ENCODE data around the gene SEMA3D.

Gene SEMA3D

DNA sequence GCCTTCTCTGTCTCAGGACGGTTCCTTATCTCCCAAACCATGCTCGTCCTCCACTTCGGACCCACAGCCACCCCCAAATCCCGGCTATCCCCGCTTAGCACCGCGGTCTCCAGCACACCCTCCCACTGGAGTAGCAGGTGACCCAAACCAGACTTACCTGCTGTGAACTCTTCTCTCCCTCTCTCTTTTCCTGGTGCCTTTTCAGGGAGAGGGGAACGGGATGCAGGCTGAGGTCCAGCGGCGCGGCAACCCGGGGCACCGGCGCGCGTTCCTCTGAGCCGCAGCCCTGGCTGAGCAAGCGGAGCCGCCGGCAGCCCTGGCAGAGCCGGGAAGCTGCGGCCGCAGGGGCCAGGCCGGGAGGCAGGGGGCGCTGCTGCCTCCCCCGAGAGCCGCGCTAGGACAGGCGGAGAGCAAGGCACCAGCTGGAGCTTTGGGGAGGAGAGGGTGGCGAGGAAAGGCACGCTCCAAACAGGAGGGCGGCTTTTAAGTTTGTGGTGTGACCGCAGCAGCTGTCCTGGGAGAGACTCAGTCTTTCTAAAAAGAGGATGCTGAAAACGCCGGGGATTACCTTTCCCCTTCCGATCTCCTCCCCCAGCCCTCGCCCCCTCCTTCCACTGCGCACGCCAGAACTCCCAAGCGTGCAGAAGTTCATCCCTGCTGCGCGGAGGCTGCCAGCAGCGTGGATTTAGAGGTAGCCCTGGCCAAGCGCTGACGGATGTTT is at the start of gene SEMA3D:
SEMA3D (minus strand) TSS at position 536 of the 721 bp plus-strand sequence. CDS start 65,165 bp downstream, outside the sequence.
- peak; percentile 54 for DNase-seq

DNA sequence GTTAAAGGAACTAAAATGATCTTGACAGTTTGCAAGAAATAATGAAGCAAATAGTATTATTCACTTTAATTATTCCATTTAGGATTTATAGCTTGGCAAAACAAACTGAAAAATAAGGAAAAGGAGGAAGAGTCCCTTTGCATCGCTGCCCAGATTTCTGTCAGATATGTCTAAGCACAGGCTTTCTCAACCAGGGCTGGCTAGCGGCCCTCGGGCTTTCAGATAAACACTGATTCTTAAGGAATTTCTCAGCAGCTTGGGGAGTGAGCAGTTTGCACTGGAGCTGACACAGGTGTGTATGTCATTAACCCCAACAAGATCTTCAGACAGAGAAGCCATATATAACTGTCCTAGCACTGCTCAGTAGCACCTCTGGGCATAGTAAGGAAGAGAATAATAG is 47.9 kb upstream of the SEMA3D start:
- DNase-seq, result no peak

DNA sequence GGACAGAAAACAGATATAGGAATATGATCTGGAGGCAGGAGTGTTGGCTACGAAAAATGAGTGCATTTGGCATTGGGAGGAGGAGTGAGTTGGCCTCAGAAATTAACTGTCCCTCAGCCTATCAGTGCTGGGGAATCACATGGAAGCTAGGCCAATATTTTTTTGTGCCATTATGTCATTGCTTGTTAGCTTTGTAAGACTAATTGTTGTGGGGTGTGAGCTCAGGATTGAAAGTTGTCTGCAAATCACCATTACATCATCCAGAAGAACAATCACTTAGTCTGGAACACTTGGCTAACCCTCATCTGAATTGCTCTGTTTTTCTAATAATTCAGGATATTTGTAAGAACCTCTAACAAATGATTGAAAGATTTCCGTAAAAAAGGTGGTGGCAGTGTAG is 45.2 kb upstream of the SEMA3D start:
- no peak for DNase-seq

DNA sequence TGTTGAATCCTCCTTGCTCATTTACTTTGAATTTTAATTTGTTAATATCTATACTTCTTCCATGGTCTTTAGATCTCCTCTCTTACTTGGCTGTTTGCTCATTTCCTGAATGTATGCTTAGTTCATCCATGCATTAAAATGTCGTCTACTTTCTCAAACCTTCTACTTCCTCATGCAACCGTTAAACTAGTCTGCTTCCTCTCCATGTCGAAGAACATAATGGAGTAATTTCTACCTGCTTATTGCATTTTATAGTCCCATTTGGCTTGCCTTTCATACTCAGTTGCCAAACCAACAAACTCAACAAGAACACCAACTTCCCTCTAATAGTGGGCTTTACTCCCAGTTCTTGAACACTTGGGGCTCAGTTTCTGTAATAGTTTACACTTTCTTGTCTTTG is 43.8 kb upstream of the SEMA3D start:
- DNase-seq, result no peak

DNA sequence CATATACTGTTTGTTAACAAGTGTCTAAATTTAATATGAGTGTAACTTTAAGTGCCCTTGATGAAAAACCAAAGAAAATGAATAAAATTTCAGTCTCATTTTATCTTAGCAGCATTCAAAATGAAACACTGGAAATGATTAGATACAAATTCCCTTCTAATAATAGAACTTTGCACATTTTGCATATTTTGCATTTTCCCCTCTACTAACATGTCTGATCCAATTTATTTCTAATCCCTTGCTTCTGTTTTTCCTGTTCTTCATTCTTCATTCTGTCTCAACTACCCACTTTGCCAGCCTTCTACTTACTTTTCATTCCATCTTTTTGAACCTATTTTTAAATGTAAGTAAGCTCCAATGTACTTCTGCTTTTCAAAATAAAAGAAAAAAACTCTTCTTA is 42.7 kb upstream of the SEMA3D start:
- DNase-seq, result no peak

DNA sequence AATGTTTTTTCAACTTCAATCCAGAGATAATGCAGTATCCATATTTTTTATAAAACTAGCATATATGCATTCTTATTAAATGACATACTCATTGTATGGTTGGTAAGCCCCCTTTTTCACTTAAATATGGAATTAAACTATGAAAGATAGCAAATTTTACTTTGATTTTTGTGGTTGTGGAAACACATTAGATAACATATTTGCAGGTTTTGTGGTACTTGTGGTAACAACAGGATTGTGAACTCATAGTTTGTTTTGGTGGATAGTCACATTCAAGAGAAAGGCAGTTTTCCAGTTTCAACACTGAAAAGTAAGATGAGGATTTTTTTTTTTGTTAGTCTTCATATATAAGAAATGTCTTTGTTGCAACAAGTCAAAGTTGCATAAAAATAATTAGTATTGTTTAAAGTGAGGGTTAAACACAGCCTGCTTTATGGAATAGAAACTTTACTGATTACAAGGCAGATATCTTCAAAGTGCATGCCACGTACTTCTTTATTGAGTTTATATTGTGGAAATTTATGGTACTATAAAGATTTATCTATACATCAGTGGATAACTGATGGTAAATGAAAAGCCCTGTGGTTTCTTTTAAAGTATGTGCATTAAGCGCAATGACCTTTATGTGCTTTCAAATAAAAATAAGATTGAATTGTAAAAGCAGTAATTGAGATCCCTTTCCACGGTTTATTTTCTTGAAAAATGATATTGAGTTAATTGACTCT is 39.7 kb upstream of the SEMA3D start:
- no peak for DNase-seq

DNA sequence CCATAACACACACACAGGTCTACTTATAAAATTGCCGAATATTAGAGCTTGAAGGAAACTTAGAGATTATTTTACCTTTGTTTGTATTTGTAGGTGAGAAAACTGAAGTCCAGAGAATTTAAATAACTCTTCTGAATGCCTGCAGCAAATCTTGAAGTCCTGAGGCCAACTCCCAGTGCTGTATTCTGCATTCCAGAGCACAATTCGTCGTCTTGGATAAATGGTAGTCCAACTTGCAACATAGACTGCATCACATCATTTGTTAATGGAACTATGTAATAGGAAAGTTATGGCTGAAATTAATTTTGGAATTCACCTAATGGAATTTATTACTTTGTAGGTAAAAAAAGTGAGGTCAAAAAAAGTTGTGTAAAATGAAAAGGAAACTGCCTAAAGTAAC is 37.3 kb upstream of the SEMA3D start:
- no peak for DNase-seq

DNA sequence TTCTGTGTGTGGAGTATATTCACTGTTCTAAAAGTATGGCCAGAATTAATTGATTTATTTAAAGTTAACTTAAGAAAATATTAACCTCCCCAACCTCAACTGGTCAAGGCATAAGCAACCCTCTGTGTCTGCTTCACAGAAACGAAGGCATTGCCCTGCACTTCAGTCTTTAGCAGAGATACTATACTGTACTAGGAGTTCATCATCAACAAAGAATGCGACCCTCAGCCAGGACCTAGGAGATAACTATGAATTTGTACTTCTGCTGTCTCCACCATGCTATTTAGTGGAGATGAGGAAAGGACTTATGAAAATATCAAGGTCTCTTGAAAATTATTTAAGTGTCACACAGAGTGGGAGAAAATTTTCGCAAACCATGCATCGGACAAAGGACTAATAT is 35.7 kb upstream of the SEMA3D start:
- DNase-seq, result no peak

DNA sequence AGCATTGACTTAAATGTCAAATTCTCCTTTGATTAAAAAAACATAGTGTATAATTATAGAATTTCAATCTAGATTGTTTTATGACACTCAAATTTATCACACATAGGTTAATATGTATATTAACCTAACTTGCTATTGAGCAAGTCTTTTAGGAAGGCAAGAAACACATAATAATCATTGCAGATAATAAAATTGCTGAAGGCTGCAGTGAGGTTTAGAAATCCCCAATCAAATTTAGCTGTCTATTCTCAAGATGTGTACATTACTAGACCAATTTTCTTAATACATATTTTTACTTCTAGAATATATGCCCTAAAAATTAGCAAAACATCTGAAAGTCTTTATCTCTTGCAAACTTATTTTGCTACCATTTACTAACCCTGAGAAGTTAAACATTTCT is 34.9 kb upstream of the SEMA3D start:
- no peak for DNase-seq

DNA sequence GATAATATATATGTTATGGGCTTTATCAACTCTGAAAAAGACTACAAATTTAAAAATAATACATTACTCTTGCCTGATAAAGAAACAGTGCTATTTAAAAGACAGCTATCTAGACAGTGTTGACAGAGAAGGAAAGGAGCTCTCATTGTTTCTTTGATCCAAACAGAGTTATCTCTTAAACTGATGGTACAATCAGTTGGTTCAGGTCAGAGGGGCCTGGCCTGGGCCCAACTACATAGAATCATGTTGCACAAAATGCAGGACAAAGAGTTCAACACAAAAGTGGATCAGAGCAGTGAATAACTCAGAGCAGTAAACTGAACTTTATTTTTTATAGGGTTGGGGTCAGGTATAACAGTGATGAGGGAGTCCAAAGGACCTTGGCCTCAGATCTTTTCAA is 33.8 kb upstream of the SEMA3D start:
- no peak for DNase-seq

DNA sequence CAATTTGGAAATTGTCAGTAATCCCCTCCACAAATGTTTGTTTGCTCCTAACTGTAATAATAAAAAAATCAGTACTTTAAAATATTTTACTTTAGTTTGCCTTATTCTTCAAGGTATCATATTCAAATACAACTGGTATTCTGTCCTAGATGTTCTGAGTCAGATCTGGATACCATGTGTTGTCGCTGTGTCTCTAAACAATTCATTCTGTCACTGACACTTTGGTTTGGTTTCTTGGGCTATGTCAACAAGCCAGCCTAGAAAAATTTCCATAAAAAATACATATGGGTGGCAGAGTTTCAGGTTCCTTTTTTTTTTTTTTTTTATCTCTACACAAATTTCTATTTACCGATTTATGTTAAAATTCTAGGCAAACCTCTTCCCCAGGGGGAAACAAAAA is 33.2 kb upstream of the SEMA3D start:
- no peak for DNase-seq

DNA sequence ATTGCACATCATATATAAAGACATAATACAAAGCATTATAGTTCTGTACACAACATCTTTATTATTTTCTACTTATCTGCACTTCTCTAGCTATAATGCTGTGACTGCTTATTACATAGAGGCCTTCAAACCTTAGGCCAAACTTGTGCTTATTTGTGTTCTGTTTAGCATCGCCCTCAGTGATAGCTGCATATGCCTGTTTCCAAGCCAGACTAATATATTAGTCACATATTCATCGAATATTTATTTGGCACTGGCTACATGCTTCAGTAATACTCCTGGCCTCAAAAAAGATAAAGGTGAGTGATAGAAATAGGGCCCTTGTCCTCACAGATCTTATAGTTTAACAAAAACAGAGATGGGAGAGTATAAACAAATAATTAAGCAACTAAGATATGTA is 30.2 kb upstream of the SEMA3D start:
- no peak for DNase-seq

DNA sequence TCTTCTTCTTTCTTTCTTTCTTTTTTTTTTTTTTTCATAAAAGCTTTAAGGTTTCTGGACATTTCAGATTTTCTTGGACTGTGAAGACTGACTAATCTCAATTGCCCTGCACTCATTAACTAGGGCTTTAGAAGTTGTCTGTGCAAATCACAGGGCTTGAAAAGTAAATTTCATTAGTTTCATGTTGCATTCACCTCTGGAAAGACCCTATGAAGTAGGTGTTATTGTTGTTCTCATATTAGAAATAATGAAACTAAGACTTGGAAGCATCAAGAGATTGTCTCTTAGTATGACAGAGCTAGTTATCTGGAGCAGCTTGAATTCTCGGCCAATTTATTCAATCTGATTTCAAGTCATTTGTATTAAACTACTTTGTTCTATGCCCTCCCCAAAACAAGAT is 28.2 kb upstream of the SEMA3D start:
- DNase-seq, result no peak

DNA sequence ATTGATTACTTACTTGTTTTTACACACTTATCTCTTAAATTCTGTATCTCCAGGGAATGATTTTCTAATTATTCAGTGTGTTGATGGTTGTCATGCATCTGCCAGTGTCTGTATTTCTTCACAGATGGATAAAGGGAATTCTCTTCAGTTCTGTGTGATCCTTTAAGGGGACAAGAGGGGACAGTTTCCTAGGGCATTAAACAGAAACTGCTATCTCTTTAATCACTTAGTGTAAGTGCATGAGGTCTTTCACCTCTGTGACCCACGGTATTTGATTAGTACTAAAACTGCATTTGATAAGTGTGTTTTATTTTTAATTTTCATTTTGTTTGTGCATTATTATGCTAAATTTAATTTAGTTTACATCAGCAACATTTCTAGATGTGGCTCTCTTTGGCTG is 26.6 kb upstream of the SEMA3D start:
- no peak for DNase-seq

DNA sequence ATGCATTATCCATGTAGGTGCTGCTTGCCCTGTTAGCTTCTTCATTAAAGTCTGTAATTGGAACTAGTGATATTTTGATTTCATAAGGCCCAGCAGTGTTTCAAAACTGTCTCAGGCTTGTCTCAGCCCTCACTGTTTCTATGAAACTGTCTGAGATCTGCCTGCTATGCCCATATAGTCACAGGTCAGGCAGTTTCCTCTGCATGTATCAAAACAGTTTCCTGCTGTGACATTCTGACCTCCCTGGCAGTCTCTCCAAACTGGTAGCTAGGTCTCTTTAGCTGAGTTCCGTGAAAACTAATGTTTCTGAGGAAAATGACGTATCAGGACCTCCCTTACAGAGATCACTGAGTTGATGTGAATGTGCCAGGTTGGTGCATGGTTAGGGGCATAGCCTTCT is 18.9 kb upstream of the SEMA3D start:
- no peak for DNase-seq

DNA sequence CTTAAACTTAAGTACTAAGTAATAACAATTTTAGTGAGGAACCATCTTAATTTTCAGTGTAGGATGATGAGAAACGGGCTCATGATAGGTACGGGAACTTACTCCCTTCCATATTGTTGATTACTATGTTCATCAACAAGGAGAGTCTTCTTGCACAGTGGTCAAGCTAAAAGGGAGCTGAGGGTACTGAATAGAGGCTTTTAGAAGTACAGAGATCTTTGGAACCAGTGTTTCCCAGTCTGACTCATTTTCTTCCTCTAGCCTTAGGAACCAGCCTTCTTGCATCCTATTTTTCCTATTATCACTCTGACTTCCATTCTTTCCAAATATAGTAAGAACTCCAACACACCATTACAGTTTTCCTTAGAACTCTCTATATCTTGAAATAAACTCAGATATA is 17.6 kb upstream of the SEMA3D start:
- DNase-seq, result no peak

DNA sequence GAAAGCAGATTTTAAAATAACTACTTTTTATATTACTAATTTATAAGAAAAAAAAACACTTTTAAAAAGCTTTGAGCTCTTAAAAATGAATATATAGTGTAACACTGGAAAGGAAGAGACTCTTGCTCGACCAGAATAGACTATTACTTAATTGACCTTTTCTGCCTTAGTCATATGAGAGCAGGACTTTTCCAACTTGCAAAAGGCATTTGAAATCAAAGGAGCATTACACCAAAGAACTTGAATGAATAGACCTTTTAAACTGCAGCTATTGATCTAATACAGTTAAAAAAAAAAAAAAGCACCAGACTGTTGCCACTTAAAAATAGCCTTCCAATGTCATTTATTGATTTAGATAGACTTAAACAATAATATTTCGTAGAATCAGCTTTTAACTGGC is 17.2 kb upstream of the SEMA3D start:
- no peak for DNase-seq

DNA sequence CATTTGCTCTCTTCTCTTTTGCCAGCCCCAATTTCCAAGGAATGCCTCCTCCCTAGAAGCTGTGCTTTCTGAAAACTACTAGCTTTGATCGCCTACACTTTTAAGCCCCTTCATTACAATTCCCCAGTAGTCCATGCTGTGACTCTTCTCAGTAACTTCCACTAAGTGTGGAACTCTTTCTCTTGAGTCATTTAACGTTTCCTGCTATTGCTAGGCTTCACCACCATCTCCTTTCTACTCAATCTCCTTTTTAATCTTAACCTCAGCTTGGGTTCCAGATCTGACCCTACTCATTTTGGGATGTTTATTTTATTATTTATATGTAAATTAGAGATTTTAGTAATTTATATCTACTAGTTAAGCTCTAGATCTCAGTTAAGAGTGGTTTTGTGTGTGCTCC is 14.4 kb upstream of the SEMA3D start:
- no peak for DNase-seq

DNA sequence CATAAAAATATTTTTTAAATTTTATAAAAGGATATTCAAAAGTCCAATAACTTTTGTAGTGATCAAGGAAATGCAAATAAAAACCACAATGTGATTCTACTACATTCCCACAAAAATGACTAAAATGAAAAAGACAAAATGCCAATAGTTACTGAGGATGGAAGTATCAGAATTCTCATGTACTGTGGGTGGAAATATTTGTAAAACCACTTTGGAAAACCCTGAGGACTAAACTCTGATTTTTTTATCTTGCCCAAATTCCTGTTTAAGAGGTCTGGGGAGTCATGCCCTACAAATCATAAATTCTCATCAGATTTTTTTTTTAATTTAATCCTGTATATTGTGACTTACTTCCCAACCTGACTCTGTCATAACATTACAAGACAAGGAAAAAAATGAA is 9.8 kb upstream of the SEMA3D start:
- no peak for DNase-seq

DNA sequence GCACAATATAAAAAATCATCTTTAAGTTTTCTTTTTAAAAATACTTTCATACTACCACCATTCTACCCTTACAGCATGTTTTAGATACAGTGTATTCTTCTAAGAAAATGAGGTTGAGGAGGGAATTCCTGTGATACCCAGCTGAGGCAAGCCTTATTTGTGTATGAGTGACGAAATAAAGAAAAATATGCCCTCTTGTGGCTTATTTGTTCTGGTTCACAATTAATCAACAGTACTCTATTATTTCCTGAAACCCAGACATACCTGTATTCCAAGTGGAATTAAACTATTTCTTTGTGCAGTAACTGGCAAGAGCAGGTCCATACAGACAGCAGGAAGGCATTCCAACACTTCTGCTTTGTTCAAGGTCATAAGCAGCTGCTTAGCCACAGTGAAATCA is 4.5 kb upstream of the SEMA3D start:
- no peak for DNase-seq

DNA sequence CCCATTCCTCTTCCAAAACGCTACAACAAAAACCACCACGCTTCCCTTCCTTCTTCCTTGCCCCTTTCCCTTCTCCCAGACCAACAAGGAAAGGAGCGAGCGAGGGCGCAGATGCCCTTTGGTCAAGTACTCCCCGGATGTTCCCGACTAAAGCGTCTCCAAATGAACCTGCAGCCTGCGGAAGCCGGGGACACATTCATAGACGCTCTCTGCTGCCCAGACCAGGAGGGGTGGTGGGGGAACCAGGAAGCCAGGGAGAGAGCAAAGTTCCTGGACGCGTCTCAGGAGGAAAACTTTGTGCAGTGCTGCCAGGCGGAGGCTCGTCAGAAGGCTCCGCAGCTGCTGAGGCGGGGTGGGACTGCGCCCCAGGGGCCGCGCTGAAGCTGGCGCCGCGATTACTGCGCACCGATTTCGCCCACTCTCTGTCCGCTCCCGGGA is 754 bp downstream of the SEMA3D start:
- DNase-seq, result no peak

DNA sequence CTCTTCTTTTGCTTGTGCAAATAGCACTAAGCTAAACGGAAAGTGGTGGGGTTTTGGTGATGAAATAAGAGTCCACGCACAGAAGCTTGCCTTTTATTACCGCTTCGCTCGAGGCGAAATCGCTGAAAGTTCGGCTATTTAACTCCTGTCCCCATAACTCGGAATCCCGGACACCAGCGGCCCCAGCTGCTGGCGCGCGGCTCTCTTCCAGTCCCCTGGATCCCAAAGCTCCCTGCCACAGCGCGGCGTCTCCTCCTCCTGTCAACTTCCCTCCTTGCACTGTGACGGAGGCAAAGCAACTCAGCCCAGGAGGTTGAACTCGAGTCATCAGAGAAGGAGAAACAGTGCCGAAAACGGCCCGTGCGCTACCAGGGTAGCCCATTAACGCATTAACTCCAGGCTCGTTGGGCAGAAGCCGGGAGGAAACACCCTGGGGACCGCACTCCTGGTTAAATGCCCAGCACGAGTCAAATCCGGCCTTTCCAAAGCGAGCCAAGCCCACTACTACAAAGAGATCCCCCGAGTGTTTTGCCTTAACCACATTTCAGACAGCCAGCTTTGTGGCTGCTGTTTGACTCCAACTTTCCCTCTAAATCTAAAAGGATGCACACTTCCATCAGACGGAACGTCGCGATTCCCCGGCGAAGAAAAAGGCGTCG is 1.3 kb downstream of the SEMA3D start:
- DNase-seq, result no peak

DNA sequence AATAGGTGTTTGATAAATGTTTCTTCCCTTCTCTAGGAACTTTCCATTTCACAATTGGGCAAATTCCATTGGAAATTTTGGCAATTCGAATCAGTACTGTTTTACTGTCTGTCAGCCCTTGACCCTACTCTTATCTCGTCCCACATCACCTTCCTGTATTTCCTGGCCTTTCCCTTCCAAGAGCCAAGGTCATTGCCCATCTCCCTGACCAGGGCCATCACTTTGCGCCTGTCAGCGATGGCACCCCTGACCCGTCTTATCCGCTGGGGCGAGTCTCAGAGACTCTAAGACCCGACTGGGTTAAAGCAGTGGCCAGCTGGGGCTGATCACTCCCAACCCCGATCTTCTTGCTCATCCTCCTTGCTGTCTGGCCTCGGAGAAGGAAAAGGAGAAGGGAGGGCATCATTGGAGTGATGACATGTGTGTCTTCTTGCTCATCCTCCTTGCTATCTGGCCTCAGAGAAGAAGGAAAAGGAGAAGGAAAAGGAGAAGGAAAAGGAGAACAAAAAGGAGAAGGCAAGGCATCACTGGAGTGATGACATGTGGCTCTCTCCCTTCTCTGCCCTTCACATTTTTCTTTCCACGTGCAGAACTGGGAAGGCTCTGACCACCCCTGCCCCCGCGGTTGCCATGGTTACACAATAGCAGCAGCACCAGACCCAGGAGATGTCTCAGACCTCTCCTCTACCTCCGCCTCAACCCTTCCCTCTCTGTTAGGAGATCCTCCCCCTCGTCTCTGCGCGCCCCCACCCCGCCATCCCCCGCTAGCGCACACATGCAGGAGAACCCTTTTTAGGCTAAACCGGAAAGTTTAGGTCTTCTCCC is 2.0 kb downstream of the SEMA3D start:
- no peak for DNase-seq
